Amygdala (tissue), 56 donors: ENCODE measurements around the gene NRXN3.
"Not testable (repeated sequence)": the region's sequence is repeated elsewhere in the genome, so short reads cannot be mapped to it uniquely, and the experiment has no call there.

Experiments
- DNase-seq, 56 donors: peaks; one replicate each; lab custom pipeline; 2025; lab: John Stamatoyannopoulos, UW

NRXN3 gene

DNA sequence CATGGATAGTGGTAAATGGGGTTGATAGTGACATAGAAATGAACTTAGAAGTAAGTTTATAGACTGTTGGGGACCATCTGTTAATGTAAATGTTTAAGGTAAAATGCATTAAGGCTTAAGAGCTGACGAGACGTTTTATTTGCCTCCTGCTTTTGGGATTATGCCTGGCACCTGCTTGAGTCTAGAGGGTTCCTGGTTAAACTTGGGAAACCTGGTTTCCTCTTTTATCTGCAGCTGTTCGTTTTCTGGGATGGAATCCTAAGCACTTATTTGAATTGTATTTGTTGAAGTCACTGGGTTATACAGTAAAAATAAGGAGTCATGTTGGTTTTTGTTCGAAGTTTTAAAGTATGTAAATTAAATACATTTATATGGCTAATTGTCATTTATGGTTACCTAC is 914.7 kb downstream of the NRXN3 start:
- no peak for DNase-seq

- no peak for DNase-seq
These were observed 919.4 kb downstream of the NRXN3 start for GRCh38 chr14:79089576-79089975.

DNA sequence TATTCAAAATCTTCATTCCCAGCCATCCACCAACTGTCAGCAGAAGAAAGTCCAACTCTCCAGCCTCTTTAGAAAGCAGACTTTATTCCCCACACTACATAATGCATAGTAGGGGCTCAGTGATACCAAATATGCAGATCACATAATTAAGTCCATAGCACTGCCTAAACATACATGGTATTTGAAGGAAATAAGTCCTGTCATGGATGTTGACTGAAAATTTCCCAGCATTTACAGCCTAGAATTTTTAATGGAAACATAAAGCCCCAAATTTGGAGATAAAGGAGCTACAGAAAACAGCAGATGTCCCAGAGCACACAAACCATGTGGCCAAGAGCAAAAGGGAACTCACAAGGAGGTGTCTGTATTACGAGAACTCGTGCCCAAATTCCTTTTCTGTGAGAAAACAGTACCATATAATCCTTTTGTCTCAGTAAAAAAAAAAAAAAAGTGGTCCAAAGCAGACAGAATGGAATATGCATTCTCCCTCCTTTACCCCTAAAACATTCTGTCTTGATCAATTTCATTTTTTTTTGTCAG is 920.5 kb downstream of the NRXN3 start:
- DNase-seq, result no peak

GRCh38 chr14:79091381-79091963 is 921.3 kb downstream of the NRXN3 start:
- DNase-seq, result no peak

DNA sequence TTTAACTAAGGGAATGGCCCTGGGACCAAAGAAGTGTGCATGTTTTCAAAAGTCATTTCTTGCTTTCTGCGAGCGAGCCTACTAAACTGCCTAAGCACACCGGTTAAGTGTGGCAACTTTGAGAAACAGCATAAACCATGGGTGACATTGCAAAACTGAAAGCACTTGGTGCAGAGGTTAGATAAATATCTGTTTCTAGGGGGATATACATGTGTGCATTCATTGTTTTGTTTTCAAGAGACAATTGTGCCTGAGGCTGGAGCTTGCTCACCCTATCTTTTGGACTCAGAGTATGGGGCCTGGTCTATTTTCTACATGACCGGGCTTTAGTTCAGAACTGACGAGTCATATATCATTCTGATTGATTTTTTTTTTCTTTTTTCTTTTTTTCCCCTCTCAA is 923.4 kb downstream of the NRXN3 start:
- no peak for DNase-seq

- no peak for DNase-seq
These were observed 924.8 kb downstream of the NRXN3 start for GRCh38 chr14:79094951-79095350.

DNA sequence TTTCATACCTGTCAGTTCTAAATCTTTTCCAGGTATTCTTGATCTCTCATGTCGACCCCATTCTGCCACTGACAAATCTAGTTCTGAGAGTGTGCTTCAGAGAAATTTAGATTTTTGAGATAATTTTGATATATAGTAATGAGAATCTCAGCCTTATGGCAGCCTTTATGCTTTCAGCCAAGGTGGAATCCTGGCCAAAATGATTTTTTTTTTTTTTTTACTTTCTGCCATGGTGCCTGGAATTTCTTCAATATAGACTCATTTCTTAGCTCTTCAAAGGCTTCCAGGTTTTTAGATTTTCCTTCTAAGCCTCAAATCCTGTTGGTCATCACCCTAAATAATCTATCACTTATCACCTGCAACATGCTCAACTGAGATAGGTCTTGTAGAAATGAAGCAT is 926.6 kb downstream of the NRXN3 start:
- DNase-seq, result no peak

DNA sequence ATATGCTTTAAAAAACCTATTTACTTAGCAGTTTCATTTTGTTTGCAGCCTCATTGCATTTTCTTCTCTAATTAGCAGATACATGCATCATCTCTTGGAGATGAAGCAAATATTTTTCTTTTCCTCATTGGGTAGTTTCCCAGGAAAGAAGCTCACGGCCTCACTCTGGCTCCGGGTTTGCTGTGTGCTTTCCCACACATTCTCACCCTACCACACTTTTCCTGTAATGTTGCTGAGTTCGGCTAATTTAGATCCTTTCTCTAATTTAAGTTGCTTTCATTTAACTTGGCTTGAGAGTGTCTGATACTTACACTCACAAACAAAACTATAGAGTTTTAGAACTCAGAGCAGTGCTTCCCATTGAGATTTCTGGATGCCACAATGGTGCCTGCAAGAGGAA is 928.2 kb downstream of the NRXN3 start:
- no peak for DNase-seq

GRCh38 chr14:79100578-79100977 is 930.4 kb downstream of the NRXN3 start:
- no peak for DNase-seq

DNA sequence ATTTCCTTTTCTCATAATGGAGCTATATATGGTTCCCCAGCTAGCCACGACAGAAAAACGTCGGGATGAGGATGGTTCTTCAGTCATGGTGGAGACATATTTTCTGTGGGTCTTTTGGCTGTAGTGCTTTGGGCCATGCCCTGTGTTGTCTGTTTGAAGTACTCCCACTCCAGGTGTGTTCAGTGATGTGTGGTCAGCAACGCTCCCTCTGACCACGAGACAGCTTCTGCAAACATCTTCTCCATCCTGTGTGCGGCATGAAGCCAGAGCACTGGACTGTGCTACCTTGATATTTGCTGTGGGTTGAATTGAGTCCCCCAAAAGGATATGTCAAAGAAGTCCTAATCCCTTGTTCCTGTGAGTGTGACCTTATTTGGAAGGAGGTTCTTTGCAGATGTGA is 931.2 kb downstream of the NRXN3 start:
- no peak for DNase-seq

GRCh38 chr14:79103764-79104163 is 933.6 kb downstream of the NRXN3 start:
- DNase-seq, result no peak

- not testable (repeated sequence) for DNase-seq
These were observed 940.4 kb downstream of the NRXN3 start for GRCh38 chr14:79110564-79110963.

DNA sequence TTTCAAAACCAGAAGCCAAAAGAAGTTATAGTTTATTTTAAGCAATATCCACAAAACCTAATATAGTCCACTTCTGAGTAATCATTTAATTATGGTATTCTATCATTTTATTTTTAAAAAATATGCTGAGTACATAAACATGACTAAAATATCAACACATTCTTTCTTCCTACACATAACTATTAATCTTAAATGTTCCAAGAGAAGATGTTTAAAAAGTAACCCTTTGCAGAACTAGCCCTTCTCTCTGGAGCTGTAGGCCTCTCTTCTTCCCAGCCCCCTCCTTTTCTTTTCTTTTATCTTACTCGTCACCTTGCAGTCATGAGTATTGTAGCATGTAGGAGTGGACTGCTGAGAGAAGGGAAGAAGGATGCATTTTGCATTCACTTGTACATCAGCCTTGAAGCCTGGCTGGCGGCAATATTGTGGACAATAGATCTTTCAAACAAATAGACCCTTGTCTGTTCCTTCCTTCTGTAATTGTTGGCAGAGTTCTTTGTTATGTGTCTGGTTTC is 941.9 kb downstream of the NRXN3 start:
- DNase-seq, result no peak

DNA sequence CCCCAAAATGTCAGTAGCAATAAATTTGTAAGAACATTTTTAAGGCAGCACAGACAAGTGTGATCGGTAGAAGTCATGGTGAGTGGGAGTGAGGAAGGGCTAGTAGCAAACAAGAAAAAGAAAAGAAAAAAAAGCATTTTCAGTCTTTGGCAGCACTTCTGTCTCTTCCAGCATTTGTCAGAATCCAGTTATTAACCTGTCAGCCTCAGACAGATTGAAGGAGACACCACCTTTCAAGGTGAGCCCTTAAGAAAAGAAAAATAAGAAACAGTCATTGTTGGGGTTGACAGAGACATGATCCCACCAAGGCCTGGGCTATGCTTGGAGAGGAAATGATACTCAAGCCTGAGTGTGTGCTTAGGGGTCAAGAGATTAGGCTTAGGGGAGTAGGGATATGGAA is 947.4 kb downstream of the NRXN3 start:
- DNase-seq, result no peak

- DNase-seq, result no peak
These were observed 948.1 kb downstream of the NRXN3 start for GRCh38 chr14:79118291-79118690.

DNA sequence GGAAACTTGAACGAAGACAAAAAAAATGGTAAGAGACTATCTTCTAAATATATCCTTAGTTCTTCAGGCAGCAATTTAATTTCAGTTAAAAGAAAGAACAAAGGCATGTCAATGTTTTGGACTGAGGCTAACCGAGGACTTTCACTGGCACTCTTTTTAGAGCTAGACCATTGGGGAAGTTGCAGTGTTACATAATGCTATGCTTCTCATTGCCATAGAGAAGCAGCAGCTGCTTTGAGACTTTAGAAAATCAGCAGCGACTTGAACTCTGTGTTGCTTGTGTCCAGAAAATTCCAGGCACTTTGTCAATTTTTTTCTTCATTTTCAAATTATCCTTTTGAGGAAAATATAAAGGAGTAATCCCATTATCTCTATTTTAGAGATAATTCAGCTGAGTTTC is 964.2 kb downstream of the NRXN3 start:
- peak in 4 of 56 donors; percentile 4 to 17 (median 9) for DNase-seq

DNA sequence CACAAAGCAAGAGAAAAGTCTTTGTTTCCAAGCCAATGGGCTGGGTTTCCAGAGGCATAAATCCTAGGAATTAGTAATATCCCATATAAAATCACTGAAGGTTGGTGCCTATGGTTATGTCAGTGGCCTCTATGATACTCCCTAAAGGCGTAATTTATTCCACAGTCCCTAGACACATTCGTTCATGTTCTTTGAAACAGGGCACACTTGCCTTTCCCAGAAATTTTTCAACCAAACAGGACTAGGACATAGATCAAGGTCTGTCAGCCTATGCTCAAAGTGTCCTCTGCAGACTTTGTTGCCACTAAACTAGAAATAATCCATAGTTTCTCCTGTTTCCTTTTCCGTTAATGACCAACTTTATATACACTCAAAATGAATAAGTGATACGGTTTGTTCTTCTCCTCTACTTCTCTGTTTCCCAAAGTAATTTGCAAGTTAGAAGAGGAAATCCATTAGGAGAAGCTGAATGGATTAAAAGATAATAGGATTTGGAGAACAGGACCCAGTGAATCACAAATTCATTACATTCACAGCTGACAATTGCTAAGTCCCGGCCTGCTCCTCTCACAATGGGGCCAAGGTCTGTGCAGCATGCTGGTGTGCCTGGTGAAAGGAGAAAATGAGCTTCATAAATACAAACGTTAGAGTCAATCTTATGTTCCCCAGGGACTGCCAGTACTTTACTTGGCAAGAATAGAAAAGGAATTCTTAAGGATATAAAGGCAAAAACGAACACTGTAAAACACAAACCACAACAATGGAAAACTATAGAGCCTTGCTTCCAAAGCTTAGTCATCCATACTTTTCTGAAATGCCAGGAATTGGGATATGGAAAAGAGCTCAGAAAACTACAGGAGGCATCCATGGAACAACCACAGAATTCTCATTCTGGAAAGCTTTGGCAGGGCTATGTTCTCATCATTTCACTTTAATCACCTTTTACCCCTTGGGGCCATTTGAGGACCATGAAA is 966.2 kb downstream of the NRXN3 start:
- DNase-seq, result no peak

DNA sequence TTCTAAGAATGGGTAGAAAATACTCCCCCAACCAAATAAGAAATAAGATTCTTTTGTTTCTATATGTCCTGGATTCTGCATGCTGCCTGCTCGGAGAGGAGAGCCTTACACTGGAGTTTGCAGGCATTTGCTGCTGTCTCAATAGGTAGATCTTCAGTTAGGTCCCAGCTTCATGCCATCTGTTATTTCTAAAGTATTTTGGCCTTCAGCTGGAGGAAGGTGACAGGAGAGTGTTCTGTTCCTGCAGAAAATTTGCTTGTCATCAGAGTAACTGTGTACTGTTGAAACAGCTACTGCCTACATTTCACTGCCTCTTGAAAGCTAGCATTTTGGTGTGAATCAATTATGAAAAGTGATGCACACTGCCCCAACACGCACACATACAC is 966.9 kb downstream of the NRXN3 start:
- peak in 3 of 56 donors; percentile 1 to 50 (median 25) for DNase-seq

DNA sequence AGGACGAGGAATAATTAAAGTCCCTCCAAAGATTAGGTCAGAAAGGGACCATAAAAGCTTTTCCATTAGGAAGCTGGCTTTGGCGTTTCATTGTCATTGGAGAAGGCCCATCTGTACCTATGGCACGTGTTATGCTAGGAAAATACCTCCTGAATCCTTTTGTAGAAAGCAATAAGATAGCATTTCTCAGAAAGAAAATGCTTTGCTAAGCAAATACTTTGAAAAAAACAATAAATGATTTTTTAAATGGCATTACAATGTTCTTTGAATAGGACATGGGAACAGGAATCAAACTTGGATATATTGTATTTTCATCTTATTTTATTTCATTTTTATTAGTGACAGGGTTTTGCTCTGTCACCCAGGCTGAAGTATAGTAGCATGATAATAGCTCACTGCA is 967.7 kb downstream of the NRXN3 start:
- DNase-seq, result no peak

DNA sequence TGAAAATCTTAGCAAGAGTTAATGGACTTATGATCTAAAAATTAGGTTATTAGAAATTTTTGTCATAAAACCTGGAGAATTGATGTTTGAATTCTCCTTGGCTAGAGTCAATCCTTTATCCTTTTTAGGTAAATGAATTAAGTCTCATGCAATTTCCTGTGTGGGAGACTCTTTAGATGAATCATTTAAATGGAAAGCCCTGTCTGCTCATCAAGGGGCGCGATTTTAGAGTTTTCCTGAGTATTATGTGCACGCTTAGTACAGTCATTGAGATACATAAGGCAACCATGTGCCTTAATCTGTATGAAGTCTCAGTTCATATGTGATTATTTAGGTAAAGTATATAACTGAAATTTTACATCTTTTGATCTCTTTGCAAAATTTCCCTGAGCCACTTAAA is 974.7 kb downstream of the NRXN3 start:
- no peak for DNase-seq

DNA sequence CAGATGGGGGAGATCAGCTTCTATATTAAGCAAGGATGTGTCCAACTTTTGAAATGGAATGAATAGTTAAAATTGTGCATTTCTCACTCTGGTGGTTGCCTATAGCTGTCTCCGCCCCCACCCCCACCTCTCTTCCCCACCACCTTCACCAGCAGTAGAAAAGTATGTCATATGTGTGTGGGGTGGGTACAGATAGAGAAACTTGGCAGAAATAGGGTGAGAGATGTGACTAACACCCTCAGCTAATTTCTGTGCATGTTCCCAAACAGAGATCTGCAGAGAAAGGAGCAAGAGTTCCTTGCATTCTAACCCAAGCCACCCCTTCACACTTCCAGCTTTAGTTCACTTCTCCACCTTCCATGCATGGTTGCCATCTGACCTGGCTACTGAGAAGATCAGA is 980.1 kb downstream of the NRXN3 start:
- DNase-seq, result peak in 6 of 56 donors; percentile 1 to 40 (median 16)

- DNase-seq, result no peak
These were observed 987.2 kb downstream of the NRXN3 start for GRCh38 chr14:79157369-79157768.
